H54 (cell line): ENCODE results near the gene LIN9.

Experiments
- DNase-seq: peaks from one replicate; pipeline ENCODE4 v3.0.0; 2011; ENCODE audit warnings: low spot score, mixed read lengths; ENCODE audit not compliant: insufficient read length
- FAIRE-seq: peaks from 3 replicates; lab custom pipeline; 2011; peaks lifted over from hg19 to GRCh38; lab: Jason Lieb, UNC
- POLR2A ChIP-seq: IDR thresholded peaks from 2 replicates; pipeline ENCODE4 v1.6.1; 2011; ENCODE audit warnings: low read depth, mild to moderate bottlenecking, low read length

The LIN9 gene

GRCh38 chr1:226337276-226337875 is 28.4 kb upstream of the LIN9 start:
- no peak for FAIRE-seq
- no peak for TF ChIP-seq POLR2A

GRCh38 chr1:226335661-226336060 is 26.7 kb upstream of the LIN9 start:
- DNase-seq (no peak), FAIRE-seq (no peak)
- no peak for TF ChIP-seq POLR2A

More at GRCh38 chr1:226337276-226337875, 28.4 kb upstream of the LIN9 start:
- no peak for DNase-seq

GRCh38 chr1:226332947-226333346 is 24.0 kb upstream of the LIN9 start:
- TF ChIP-seq POLR2A = no peak
- FAIRE-seq = no peak
- DNase-seq = no peak

- no peak for TF ChIP-seq POLR2A
- DNase-seq = no peak
- FAIRE-seq = no peak
Observed at GRCh38 chr1:226329237-226329636, 20.3 kb upstream of the LIN9 start.

- TF ChIP-seq POLR2A = no peak
- FAIRE-seq (no peak), DNase-seq (no peak)
Observed at GRCh38 chr1:226327761-226328162, 18.8 kb upstream of the LIN9 start.

- DNase-seq (peak; percentile 26), FAIRE-seq (no peak)
- no peak for TF ChIP-seq POLR2A
Observed at GRCh38 chr1:226325178-226325577, 16.2 kb upstream of the LIN9 start.

- no peak for FAIRE-seq
- no peak for TF ChIP-seq POLR2A
- DNase-seq = no peak
Observed at GRCh38 chr1:226324479-226324878, 15.5 kb upstream of the LIN9 start.

GRCh38 chr1:226322986-226323385 is 14.0 kb upstream of the LIN9 start:
- TF ChIP-seq POLR2A = no peak
- FAIRE-seq (no peak), DNase-seq (no peak)

- TF ChIP-seq POLR2A = no peak
- DNase-seq (no peak), FAIRE-seq (no peak)
Observed at GRCh38 chr1:226320930-226321329, 12.0 kb upstream of the LIN9 start.

- TF ChIP-seq POLR2A = no peak
- FAIRE-seq = no peak
- DNase-seq = no peak
Observed at GRCh38 chr1:226318471-226318870, 9.5 kb upstream of the LIN9 start.

GRCh38 chr1:226314055-226314454 is 5.1 kb upstream of the LIN9 start:
- no peak for TF ChIP-seq POLR2A
- no peak for DNase-seq
- no peak for FAIRE-seq

GRCh38 chr1:226312065-226312464 is 3.1 kb upstream of the LIN9 start:
- DNase-seq = no peak
- FAIRE-seq = no peak
- TF ChIP-seq POLR2A = no peak

- FAIRE-seq (no peak), DNase-seq (no peak)
- TF ChIP-seq POLR2A = no peak
Observed at GRCh38 chr1:226311376-226311775, 2.4 kb upstream of the LIN9 start.

GRCh38 chr1:226310637-226311195 is 1.8 kb upstream of the LIN9 start:
- FAIRE-seq (peak; percentile 33), DNase-seq (peak; percentile 59)
- no peak for TF ChIP-seq POLR2A

GRCh38 chr1:226310245-226310540 is 1.2 kb upstream of the LIN9 start:
- no peak for TF ChIP-seq POLR2A
- FAIRE-seq = no peak
- DNase-seq = no peak

- FAIRE-seq (no peak), DNase-seq (no peak)
Observed at GRCh38 chr1:226309398-226310244, 657 bp upstream of the LIN9 start.

More at GRCh38 chr1:226309398-226310244, 657 bp upstream of the LIN9 start:
- no peak for TF ChIP-seq POLR2A
